ENCODE results near the gene TEAD3. TPM values are rescaled to one million over a fixed set of nuclear protein-coding genes. Genes with fewer than 3 reads are reported as not detected.

Gene TEAD3
- total RNA-seq, 1 experiment from 2014 or later, result 10.7 TPM

- intact Hi-C loops (cut with micrococcal nuclease; ENCODE audit: unreplicated experiment), result no loop called here
- peaks cover 12% of the 10 kb centered on the region for H3K4me1 ChIP-seq (ENCODE audit: control insufficient read depth, insufficient read depth, low read length)
- no peak overlapping the region for H3K4me3 ChIP-seq (ENCODE audit: low read depth in 2 of 2, low read length in 2 of 2)
- no peaks in the 10 kb centered on the region for H3K27me3 ChIP-seq (ENCODE audit: control insufficient read depth, insufficient read depth, low read length)
- BruUV-seq (replicated peaks), result no TSS peak
- CTCF ChIA-PET, result interaction anchor here (0.6 to 2.0 kb wide), 4 partner anchors 106 to 444 kb away, joined by 4 to 34 read pairs (median 9); partner anchors contain the start of gene PPARD
- H3K9me3 ChIP-seq (ENCODE audit: control insufficient read depth, insufficient read depth, low read depth, low read length), result no peaks in the 10 kb centered on the region
- in situ Hi-C loops (cut with HindIII; ENCODE audit: low pct_unique_long_range_greater_than_20kb, low sequenced_read_pairs), result no loop called here
- no peaks in the 10 kb centered on the region for H3K36me3 ChIP-seq (ENCODE audit: control insufficient read depth, insufficient read depth, low read length)
- ATAC-seq, result no peak
- no peak for TF ChIP-seq POLR2AphosphoS5 (IDR thresholded peaks at IDR 0.05; ENCODE audit: low read depth, low read length)
- TF ChIP-seq SIN3A (IDR thresholded peaks at IDR 0.05; ENCODE audit: borderline replicate concordance, insufficient read depth, low read depth, low read length), result no peak
- TF ChIP-seq CTCF (IDR thresholded peaks at IDR 0.05), result no peak
- TF ChIP-seq TCF7L2 (IDR thresholded peaks at IDR 0.05; ENCODE audit: low read depth, low read length), result no peak
- DNase-seq (ENCODE audit: low read depth, low spot score), result no peak
- POLR2A ChIA-PET, result interaction anchor here (0.6 kb wide), 1 partner anchor 94 kb away, joined by 21 read pairs; no protein-coding TSS in a partner anchor
- no peak overlapping the region for H3K27ac ChIP-seq (ENCODE audit: low read length)
Observed at GRCh38 chr6:35448191-35448590, 48.7 kb downstream of the TEAD3 start.

GRCh38 chr6:35445691-35446090 is 51.2 kb downstream of the TEAD3 start:
- Histone ChIP-seq H3K27me3 (ENCODE audit: control insufficient read depth, insufficient read depth, low read length) (no peaks in the 10 kb centered on the region), H3K4me1 (ENCODE audit: control insufficient read depth, insufficient read depth, low read length) (no peaks in the 10 kb centered on the region), H3K4me3 (ENCODE audit: low read depth in 2 of 2, low read length in 2 of 2) (no peak overlapping the region), H3K9me3 (ENCODE audit: control insufficient read depth, insufficient read depth, low read depth, low read length) (no peaks in the 10 kb centered on the region), H3K36me3 (ENCODE audit: control insufficient read depth, insufficient read depth, low read length) (no peaks in the 10 kb centered on the region), H3K27ac (ENCODE audit: low read length) (no peak overlapping the region)
- POLR2A ChIA-PET, result no interaction called here
- CTCF ChIA-PET, result no interaction called here
- ATAC-seq (no peak), DNase-seq (ENCODE audit: low read depth, low spot score) (no peak)
- in situ Hi-C loops (cut with HindIII; ENCODE audit: low pct_unique_long_range_greater_than_20kb, low sequenced_read_pairs) (no loop called here), intact Hi-C loops (cut with micrococcal nuclease; ENCODE audit: unreplicated experiment) (no loop called here)
- TF ChIP-seq SIN3A (IDR thresholded peaks at IDR 0.05; ENCODE audit: borderline replicate concordance, insufficient read depth, low read depth, low read length) (no peak), TCF7L2 (IDR thresholded peaks at IDR 0.05; ENCODE audit: low read depth, low read length) (no peak), CTCF (IDR thresholded peaks at IDR 0.05) (no peak), POLR2AphosphoS5 (IDR thresholded peaks at IDR 0.05; ENCODE audit: low read depth, low read length) (no peak), REST (IDR thresholded peaks at IDR 0.05; ENCODE audit: insufficient read depth in 1 of 2, low read depth in 2 of 2, low read length in 1 of 2) (no peak)
- BruUV-seq (replicated peaks), result no TSS peak
